Measurements from ENCODE around the gene FMN1. TPM values are rescaled to one million over a fixed set of nuclear protein-coding genes. Genes with fewer than 3 reads are reported as not detected.

FMN1 gene
- polyA plus RNA-seq, 3 donors = 0.28 to 3.7 (median 0.34) TPM

DNA sequence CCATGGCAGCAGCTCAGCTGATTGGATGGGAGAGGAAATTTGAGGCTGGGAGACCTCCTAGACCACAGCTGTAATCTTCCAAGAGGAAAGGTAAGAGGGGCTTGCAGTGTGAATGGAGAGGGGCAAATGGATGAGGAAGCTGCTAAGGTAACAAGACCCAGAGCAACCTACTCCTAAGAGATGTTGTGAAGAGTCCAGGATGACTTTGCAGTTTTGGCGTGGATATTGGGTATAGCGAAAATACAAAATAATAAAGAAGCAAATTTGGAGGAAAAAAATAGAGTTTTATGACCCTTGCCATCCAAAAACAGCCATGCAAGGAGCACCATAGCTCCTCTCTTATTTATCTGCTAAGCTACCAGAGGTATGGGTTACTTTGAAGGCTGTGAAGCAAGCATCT lies 290.1 kb downstream of the FMN1 start:
- H3K79me2 ChIP-seq (ENCODE audit: insufficient read depth, low read length) = no peaks in the 10 kb centered on the region
- no peaks in the 10 kb centered on the region for H3K9me3 ChIP-seq (replicated peaks in 1 of 2; ENCODE audit: control insufficient read depth in 1 of 2, insufficient read depth in 1 of 2, low read length in 2 of 2)
- no peak for DNase-seq
- no peak overlapping the region for H3K27ac ChIP-seq (ENCODE audit: low read depth in 1 of 2, low read length in 2 of 2)
- H2AFZ ChIP-seq (ENCODE audit: insufficient read depth, low read depth, low read length, poor library complexity, severe bottlenecking) = no peak overlapping the region
- intact Hi-C loops (cut with micrococcal nuclease) = no loop called here
- no peak overlapping the region for H3K4me2 ChIP-seq (replicated peaks; ENCODE audit: extremely low read depth, low read length, poor library complexity, severe bottlenecking)
- Mint-ChIP-seq H3K27ac (no peak overlapping the region), H3K36me3 (peaks cover 10 to 19% of the 10 kb centered on the region in 2 donors), H3K9me3 (peaks cover 0 to 1% (median 0%) of the 10 kb centered on the region in 7 donors), H3K4me3 (no peak overlapping the region), H3K4me1 (peaks cover 34% of the 10 kb centered on the region), H3K27me3 (ENCODE audit: low read depth in 3 of 3) (no peaks in the 10 kb centered on the region)
- peaks cover 0 to 5% of the 10 kb centered on the region in 2 donors for H3K36me3 ChIP-seq (replicated peaks in 1 of 2; ENCODE audit: control insufficient read depth in 1 of 2, insufficient read depth in 2 of 2, low read length in 2 of 2)
- no peaks in the 10 kb centered on the region for H3K27me3 ChIP-seq (ENCODE audit: control insufficient read depth in 2 of 2, insufficient read depth in 2 of 2, low read length in 2 of 2)
- TF ChIP-seq, protein P1, sequence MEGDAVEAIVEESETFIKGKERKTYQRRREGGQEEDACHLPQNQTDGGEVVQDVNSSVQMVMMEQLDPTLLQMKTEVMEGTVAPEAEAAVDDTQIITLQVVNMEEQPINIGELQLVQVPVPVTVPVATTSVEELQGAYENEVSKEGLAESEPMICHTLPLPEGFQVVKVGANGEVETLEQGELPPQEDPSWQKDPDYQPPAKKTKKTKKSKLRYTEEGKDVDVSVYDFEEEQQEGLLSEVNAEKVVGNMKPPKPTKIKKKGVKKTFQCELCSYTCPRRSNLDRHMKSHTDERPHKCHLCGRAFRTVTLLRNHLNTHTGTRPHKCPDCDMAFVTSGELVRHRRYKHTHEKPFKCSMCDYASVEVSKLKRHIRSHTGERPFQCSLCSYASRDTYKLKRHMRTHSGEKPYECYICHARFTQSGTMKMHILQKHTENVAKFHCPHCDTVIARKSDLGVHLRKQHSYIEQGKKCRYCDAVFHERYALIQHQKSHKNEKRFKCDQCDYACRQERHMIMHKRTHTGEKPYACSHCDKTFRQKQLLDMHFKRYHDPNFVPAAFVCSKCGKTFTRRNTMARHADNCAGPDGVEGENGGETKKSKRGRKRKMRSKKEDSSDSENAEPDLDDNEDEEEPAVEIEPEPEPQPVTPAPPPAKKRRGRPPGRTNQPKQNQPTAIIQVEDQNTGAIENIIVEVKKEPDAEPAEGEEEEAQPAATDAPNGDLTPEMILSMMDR (IDR thresholded peaks at IDR 0.05) = no peak
- H3K9ac ChIP-seq (ENCODE audit: insufficient read depth, low read length, poor library complexity, severe bottlenecking) = no peak overlapping the region
- no peak overlapping the region for H3K4me3 ChIP-seq (replicated peaks in 1 of 3; ENCODE audit: low read depth in 2 of 3, low read length in 3 of 3)
- no CpG with 5 or more reads among the region's 2 CpGs for WGBS (ENCODE audit: insufficient coverage)
- no peaks in the 10 kb centered on the region for H4K20me1 ChIP-seq (ENCODE audit: insufficient read depth, low read length)
- H3K4me1 ChIP-seq (ENCODE audit: control insufficient read depth in 1 of 2, insufficient read depth in 2 of 2, low read length in 2 of 2) = peaks cover 31 to 35% of the 10 kb centered on the region in 2 donors

DNA sequence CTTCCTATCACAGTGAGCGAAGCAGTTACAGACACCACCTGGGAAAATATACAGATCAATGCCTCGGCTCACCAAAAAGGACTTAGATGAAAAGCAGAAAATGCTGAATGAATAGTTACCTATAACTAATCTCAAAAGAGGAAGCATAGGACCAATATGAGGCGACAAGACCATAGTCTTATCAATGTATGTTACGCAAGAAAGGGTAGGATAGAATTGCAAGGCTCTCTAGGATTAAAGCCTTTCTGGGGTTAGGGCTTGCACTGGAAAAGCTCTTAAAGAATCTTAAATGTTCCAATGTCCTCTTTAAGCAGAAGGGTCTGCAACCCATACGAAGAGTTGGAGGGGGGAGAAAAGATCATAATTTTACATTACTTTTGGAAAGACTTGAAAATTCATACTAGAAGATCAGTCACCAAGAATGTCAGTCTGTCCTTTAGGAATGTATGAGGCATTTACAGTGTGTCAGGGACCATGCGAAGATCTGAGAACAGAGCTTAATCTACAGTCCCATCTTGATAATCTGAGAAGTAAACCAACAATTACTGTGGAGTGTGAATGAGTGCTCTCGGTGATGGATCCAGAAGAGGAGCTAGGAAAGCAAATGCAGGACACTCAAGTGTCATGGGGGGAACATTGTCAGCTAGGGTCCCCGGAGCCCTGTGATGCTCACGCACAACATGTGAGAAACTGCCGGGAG lies 290.8 kb downstream of the FMN1 start:
- no peaks in the 10 kb centered on the region for H3K9me3 ChIP-seq (replicated peaks in 1 of 2; ENCODE audit: control insufficient read depth in 1 of 2, insufficient read depth in 1 of 2, low read length in 2 of 2)
- H3K79me2 ChIP-seq (ENCODE audit: insufficient read depth, low read length) = no peaks in the 10 kb centered on the region
- TF ChIP-seq, protein P1 (IDR thresholded peaks at IDR 0.05) = no peak
- no peak for DNase-seq
- H3K27me3 ChIP-seq (ENCODE audit: control insufficient read depth in 2 of 2, insufficient read depth in 2 of 2, low read length in 2 of 2) = no peaks in the 10 kb centered on the region
- H3K9ac ChIP-seq (ENCODE audit: insufficient read depth, low read length, poor library complexity, severe bottlenecking) = no peak overlapping the region
- H3K4me1 ChIP-seq (ENCODE audit: control insufficient read depth in 1 of 2, insufficient read depth in 2 of 2, low read length in 2 of 2) = peaks cover 24 to 28% of the 10 kb centered on the region in 2 donors
- no peak overlapping the region for H3K27ac ChIP-seq (ENCODE audit: low read depth in 1 of 2, low read length in 2 of 2)
- no peak overlapping the region for H3K4me3 Mint-ChIP-seq
- H3K4me1 Mint-ChIP-seq = peaks cover 27% of the 10 kb centered on the region
- intact Hi-C loops (cut with micrococcal nuclease) = no loop called here
- H3K9me3 Mint-ChIP-seq = peaks cover 0 to 1% (median 0%) of the 10 kb centered on the region in 7 donors
- WGBS (ENCODE audit: insufficient coverage) = 100% methylated on average over 3 of the region's 10 CpGs
- H3K4me3 ChIP-seq (replicated peaks in 1 of 3; ENCODE audit: low read depth in 2 of 3, low read length in 3 of 3) = no peak overlapping the region
- peak overlapping the region in 1 of 7 donors; percentile 4 for H3K27ac Mint-ChIP-seq
- H3K4me2 ChIP-seq (replicated peaks; ENCODE audit: extremely low read depth, low read length, poor library complexity, severe bottlenecking) = no peak overlapping the region
- H3K27me3 Mint-ChIP-seq (ENCODE audit: low read depth in 3 of 3) = no peaks in the 10 kb centered on the region
- H4K20me1 ChIP-seq (ENCODE audit: insufficient read depth, low read length) = no peaks in the 10 kb centered on the region
- no peak overlapping the region for H2AFZ ChIP-seq (ENCODE audit: insufficient read depth, low read depth, low read length, poor library complexity, severe bottlenecking)
- peaks cover 10 to 19% of the 10 kb centered on the region in 2 donors for H3K36me3 Mint-ChIP-seq
- H3K36me3 ChIP-seq (replicated peaks in 1 of 2; ENCODE audit: control insufficient read depth in 1 of 2, insufficient read depth in 2 of 2, low read length in 2 of 2) = peaks cover 0 to 12% of the 10 kb centered on the region in 2 donors
